ENCODE data around the gene TPH1. TPM values are rescaled to one million over a fixed set of nuclear protein-coding genes. Genes with fewer than 3 reads are reported as not detected.

The TPH1 gene
- total RNA-seq, 1 experiment from 2014 or later, result 0.32 TPM

DNA sequence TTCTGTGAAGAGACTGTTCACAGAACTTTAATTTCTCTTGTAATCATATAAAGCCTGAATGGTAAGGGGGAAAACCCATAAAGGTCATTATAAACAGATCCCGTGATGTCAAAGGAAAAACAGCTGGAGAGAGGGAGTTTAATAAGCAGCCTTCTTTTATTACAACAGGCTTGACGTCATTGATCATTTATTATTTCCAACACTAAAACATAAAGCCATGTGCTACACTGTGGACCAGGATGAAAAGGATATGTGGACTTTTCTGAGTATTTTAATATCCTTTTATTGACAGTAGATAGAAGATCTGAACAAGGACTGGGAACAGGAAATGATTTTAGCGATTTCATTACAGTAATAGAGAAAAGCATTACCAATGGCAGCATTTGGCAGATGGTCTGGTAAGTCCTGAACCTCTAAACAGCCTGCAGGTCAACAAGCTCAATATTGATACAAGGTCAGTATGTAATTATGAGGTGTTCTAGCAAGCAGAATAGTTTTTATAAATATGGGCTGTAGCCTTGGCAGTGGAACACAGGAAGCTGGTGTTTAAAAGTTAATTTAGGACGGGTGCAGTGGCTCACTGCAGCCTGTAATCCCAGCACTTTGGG lies 25.1 kb upstream of the TPH1 start:
- Histone ChIP-seq H3K9me3 (no peaks in the 10 kb centered on the region), H3K27me3 (replicated peaks; ENCODE audit: control insufficient read depth, insufficient read depth, low read length) (no peaks in the 10 kb centered on the region), H3K36me3 (ENCODE audit: control insufficient read depth, insufficient read depth, low read length) (no peaks in the 10 kb centered on the region; the same call in 1 of the 2 replicates), H3K4me3 (ENCODE audit: low read depth, low read length) (no peak overlapping the region), H3K4me1 (no peaks in the 10 kb centered on the region)
- H3K36me3 Mint-ChIP-seq (ENCODE audit: insufficient read depth, unreplicated experiment), result no peaks in the 10 kb centered on the region
- no peak overlapping the region for H3K4me3 Mint-ChIP-seq (ENCODE audit: unreplicated experiment)
- intact Hi-C loops (cut with micrococcal nuclease; ENCODE audit: unreplicated experiment), result no loop called here
- no peak overlapping the region for H3K27ac Mint-ChIP-seq (ENCODE audit: unreplicated experiment)
- no TSS peak for BruUV-seq (replicated peaks)
- POLR2A ChIA-PET, result no interaction called here
- no peaks in the 10 kb centered on the region for H3K9me3 Mint-ChIP-seq (ENCODE audit: unreplicated experiment)
- no peaks in the 10 kb centered on the region for H3K4me1 Mint-ChIP-seq (ENCODE audit: low read depth, unreplicated experiment)
- no peak for TF ChIP-seq CTCF (IDR thresholded peaks at IDR 0.05; ENCODE audit: insufficient read depth in 1 of 2, low read depth in 1 of 2, low read length in 1 of 2, severe bottlenecking in 1 of 2, unreplicated experiment in 1 of 2)
- H3K27me3 Mint-ChIP-seq (ENCODE audit: insufficient read depth, unreplicated experiment), result no peaks in the 10 kb centered on the region
- CTCF ChIA-PET, result no interaction called here
- DNase-seq, result no peak

DNA sequence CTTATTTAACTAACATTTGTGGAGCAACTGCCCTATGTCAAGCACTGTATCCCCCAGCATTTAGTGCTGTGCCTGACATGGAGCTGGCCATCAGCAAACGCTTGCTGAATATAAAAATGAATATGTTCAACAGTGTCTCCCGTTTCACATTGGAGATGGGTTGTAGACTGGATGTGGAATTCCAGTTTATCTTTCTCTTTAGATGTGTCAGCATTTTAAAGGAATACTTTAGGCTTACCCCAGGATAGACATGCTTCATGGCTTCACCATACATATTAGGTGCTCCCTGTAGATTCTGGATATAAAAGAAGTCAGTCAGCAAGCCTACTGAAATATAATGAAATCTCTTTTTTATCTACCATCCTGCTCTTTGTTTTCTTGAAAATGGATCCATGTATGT lies 21.3 kb upstream of the TPH1 start:
- POLR2A ChIA-PET, result no interaction called here
- Mint-ChIP-seq H3K27ac (ENCODE audit: unreplicated experiment) (no peak overlapping the region), H3K27me3 (ENCODE audit: insufficient read depth, unreplicated experiment) (no peaks in the 10 kb centered on the region)

GRCh38 chr11:18066626-18067025 lies 20.6 kb upstream of the TPH1 start:
- CTCF ChIA-PET, result no interaction called here

More for the DNA sequence above, 21.3 kb upstream of the TPH1 start:
- H3K9me3 ChIP-seq, result no peaks in the 10 kb centered on the region
- DNase-seq, result no peak
- H3K4me1 ChIP-seq, result no peaks in the 10 kb centered on the region
- H3K9me3 Mint-ChIP-seq (ENCODE audit: unreplicated experiment), result no peaks in the 10 kb centered on the region
- CTCF ChIA-PET, result no interaction called here
- no peaks in the 10 kb centered on the region for H3K36me3 Mint-ChIP-seq (ENCODE audit: insufficient read depth, unreplicated experiment)
- H3K36me3 ChIP-seq (ENCODE audit: control insufficient read depth, insufficient read depth, low read length), result no peaks in the 10 kb centered on the region; the same call in 1 of the 2 replicates
- no peak overlapping the region for H3K4me3 Mint-ChIP-seq (ENCODE audit: unreplicated experiment)
- intact Hi-C loops (cut with micrococcal nuclease; ENCODE audit: unreplicated experiment), result no loop called here
- H3K4me1 Mint-ChIP-seq (ENCODE audit: low read depth, unreplicated experiment), result no peaks in the 10 kb centered on the region
- H3K27me3 ChIP-seq (replicated peaks; ENCODE audit: control insufficient read depth, insufficient read depth, low read length), result no peaks in the 10 kb centered on the region
- H3K4me3 ChIP-seq (ENCODE audit: low read depth, low read length), result no peak overlapping the region
- no peak for TF ChIP-seq CTCF (IDR thresholded peaks at IDR 0.05; ENCODE audit: insufficient read depth in 1 of 2, low read depth in 1 of 2, low read length in 1 of 2, severe bottlenecking in 1 of 2, unreplicated experiment in 1 of 2)
- no TSS peak for BruUV-seq (replicated peaks)

More at GRCh38 chr11:18066626-18067025, 20.6 kb upstream of the TPH1 start:
- Histone ChIP-seq H3K36me3 (ENCODE audit: control insufficient read depth, insufficient read depth, low read length) (no peaks in the 10 kb centered on the region; the same call in 1 of the 2 replicates), H3K4me1 (no peaks in the 10 kb centered on the region), H3K27me3 (replicated peaks; ENCODE audit: control insufficient read depth, insufficient read depth, low read length) (no peaks in the 10 kb centered on the region), H3K4me3 (ENCODE audit: low read depth, low read length) (no peak overlapping the region), H3K9me3 (no peaks in the 10 kb centered on the region)
- H3K27ac Mint-ChIP-seq (ENCODE audit: unreplicated experiment), result no peak overlapping the region
- H3K4me3 Mint-ChIP-seq (ENCODE audit: unreplicated experiment), result no peak overlapping the region
- no TSS peak for BruUV-seq (replicated peaks)
- H3K36me3 Mint-ChIP-seq (ENCODE audit: insufficient read depth, unreplicated experiment), result no peaks in the 10 kb centered on the region
- H3K9me3 Mint-ChIP-seq (ENCODE audit: unreplicated experiment), result no peaks in the 10 kb centered on the region
- no peak for DNase-seq
- H3K27me3 Mint-ChIP-seq (ENCODE audit: insufficient read depth, unreplicated experiment), result no peaks in the 10 kb centered on the region
- intact Hi-C loops (cut with micrococcal nuclease; ENCODE audit: unreplicated experiment), result no loop called here
- POLR2A ChIA-PET, result no interaction called here
- no peaks in the 10 kb centered on the region for H3K4me1 Mint-ChIP-seq (ENCODE audit: low read depth, unreplicated experiment)
- TF ChIP-seq CTCF (IDR thresholded peaks at IDR 0.05; ENCODE audit: insufficient read depth in 1 of 2, low read depth in 1 of 2, low read length in 1 of 2, severe bottlenecking in 1 of 2, unreplicated experiment in 1 of 2), result no peak
